Retinal pigment epithelial cell (primary cell): ENCODE results near the gene GDPD5.

ENCODE experiments used
- DNase-seq: peaks from one replicate; pipeline ENCODE4 v3.0.0-alpha.2; 2010; ENCODE audit warnings: low read depth
- H3K4me3 ChIP-seq: 2 replicates; pipeline ENCODE4 v1.5.1; 2011; ENCODE audit warnings: mild to moderate bottlenecking, low read length, control low read depth, moderate library complexity
- TF ChIP-seq, protein P1 (sequence below): conservative IDR thresholded peaks from 2 replicates; pipeline ENCODE4 v1.5.1; 2011; ENCODE audit warnings: low read depth, low read length, control low read depth, inconsistent platforms

Gene GDPD5

DNA sequence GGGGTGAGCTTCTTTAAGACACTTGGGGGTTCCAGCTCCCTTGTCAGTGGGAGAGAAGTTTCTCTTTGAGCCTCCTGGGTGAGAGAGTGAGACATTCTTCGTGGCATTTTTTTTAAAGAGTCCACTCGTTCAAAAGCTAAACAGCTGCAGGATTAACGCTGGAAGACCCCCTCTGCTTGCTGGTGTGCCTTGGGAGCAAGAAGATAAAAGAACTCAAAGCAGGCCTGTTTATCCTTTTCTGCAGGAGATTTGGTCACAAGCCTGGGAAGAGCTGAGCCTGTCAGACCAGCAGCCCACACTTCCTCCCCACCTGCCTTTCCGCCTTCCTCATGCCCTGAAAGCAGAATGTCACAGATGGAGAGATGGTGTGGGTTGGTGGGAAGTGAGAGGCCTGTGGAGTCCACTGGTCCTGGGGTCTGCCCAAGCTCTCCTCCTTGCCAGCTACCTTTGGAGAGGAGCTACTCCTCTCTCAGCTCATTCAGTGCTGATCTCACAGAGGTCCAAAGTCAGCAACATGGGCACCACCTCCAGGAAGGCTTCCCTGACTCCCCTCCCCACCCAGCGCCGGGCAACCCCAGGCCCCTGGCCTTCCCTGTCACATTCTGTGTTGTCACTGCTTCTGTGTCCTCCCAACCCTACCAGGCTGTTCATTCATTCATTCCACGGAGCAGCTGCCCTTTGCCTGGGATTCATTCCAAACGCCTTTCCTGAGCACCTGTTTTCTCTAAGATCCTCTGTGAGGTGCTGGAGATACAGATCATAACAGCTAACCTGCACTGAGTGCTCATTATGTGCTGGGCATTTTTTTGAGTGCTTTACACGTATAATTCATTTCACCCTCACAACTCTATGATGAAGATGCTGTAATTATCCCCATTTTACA, 6.7 kb downstream of the GDPD5 start:
- DNase-seq, result no peak
- H3K4me3 ChIP-seq, result no peak overlapping the region
- TF ChIP-seq, protein P1, sequence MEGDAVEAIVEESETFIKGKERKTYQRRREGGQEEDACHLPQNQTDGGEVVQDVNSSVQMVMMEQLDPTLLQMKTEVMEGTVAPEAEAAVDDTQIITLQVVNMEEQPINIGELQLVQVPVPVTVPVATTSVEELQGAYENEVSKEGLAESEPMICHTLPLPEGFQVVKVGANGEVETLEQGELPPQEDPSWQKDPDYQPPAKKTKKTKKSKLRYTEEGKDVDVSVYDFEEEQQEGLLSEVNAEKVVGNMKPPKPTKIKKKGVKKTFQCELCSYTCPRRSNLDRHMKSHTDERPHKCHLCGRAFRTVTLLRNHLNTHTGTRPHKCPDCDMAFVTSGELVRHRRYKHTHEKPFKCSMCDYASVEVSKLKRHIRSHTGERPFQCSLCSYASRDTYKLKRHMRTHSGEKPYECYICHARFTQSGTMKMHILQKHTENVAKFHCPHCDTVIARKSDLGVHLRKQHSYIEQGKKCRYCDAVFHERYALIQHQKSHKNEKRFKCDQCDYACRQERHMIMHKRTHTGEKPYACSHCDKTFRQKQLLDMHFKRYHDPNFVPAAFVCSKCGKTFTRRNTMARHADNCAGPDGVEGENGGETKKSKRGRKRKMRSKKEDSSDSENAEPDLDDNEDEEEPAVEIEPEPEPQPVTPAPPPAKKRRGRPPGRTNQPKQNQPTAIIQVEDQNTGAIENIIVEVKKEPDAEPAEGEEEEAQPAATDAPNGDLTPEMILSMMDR, result no peak

- TF ChIP-seq, protein P1, result no peak
- no peak overlapping the region for H3K4me3 ChIP-seq
- DNase-seq, result no peak
These were observed 7.6 kb downstream of the GDPD5 start for GRCh38 chr11:75518204-75518549.

GRCh38 chr11:75516886-75517285, 8.9 kb downstream of the GDPD5 start:
- no peak overlapping the region for H3K4me3 ChIP-seq
- DNase-seq, result no peak
- TF ChIP-seq, protein P1, result no peak

- DNase-seq, result no peak
- TF ChIP-seq, protein P1, result no peak
- H3K4me3 ChIP-seq, result no peak overlapping the region
These were observed 9.6 kb downstream of the GDPD5 start for GRCh38 chr11:75516140-75516539.

- no peak overlapping the region for H3K4me3 ChIP-seq
- TF ChIP-seq, protein P1, result no peak
- DNase-seq, result no peak
These were observed 11.1 kb downstream of the GDPD5 start for GRCh38 chr11:75514596-75514995.

GRCh38 chr11:75513250-75513649, 12.5 kb downstream of the GDPD5 start:
- H3K4me3 ChIP-seq, result no peak overlapping the region
- no peak for DNase-seq
- TF ChIP-seq, protein P1, result no peak

DNA sequence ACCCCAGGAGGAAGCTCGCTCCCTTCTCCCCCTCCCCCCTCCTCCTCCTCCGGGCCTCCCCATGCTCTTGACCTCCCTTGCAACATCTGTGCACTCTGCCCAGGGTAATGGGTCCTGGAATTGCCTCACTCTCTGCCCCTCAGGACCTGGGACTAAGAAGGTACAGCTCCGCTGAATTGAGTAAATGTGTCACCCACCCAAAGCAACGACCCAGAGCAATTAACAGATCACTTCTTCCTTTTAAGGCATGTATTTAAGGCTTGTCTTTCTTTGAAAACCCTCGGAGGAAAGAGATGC, 15.1 kb downstream of the GDPD5 start:
- no peak for DNase-seq
- no peak overlapping the region for H3K4me3 ChIP-seq
- TF ChIP-seq, protein P1, result no peak
